ENCODE results near the gene IL36RN.
A peak's percentile ranks its signal among the peaks of the same experiment; 100 is the strongest.

Gene IL36RN

GRCh38 chr2:113069676-113070605 is 10.9 kb downstream of the IL36RN start:
- H3K27ac ChIP-seq: peak overlapping the region; percentile 64
- DNase-seq (ENCODE audit: low read depth, low spot score): no peak

- DNase-seq (ENCODE audit: low read depth, low spot score): no peak
- H3K27ac ChIP-seq: peak overlapping the region; percentile 64
Measured at GRCh38 chr2:113070606-113070975, 11.6 kb downstream of the IL36RN start.

- H3K27ac ChIP-seq: peak overlapping the region; percentile 64
- DNase-seq (ENCODE audit: low read depth, low spot score): peak; percentile 77
Measured at GRCh38 chr2:113072584-113072983, 13.6 kb downstream of the IL36RN start.

- no peak for DNase-seq (ENCODE audit: low read depth, low spot score)
- peak overlapping the region; percentile 64 for H3K27ac ChIP-seq
Measured at GRCh38 chr2:113073325-113073834, 14.4 kb downstream of the IL36RN start.

GRCh38 chr2:113075030-113075429 is 16.0 kb downstream of the IL36RN start:
- no peak for DNase-seq (ENCODE audit: low read depth, low spot score)
- H3K27ac ChIP-seq: no peak overlapping the region

- no peak for DNase-seq (ENCODE audit: low read depth, low spot score)
- no peak overlapping the region for H3K27ac ChIP-seq
Measured at GRCh38 chr2:113075600-113075999, 16.6 kb downstream of the IL36RN start.

- DNase-seq (ENCODE audit: low read depth, low spot score): no peak
- H3K27ac ChIP-seq: peak overlapping the region; percentile 99
Measured at GRCh38 chr2:113076954-113077669, 18.1 kb downstream of the IL36RN start.

GRCh38 chr2:113077921-113078320 is 18.9 kb downstream of the IL36RN start:
- peak overlapping the region; percentile 99 for H3K27ac ChIP-seq
- peak; percentile 89 for DNase-seq (ENCODE audit: low read depth, low spot score)

GRCh38 chr2:113078350-113078839 is 19.4 kb downstream of the IL36RN start:
- H3K27ac ChIP-seq: peak overlapping the region; percentile 99
- peak; percentile 98 for DNase-seq (ENCODE audit: low read depth, low spot score)

GRCh38 chr2:113079131-113079530 is 20.1 kb downstream of the IL36RN start:
- no peak for DNase-seq (ENCODE audit: low read depth, low spot score)
- H3K27ac ChIP-seq: peak overlapping the region; percentile 99

GRCh38 chr2:113080134-113080533 is 21.1 kb downstream of the IL36RN start:
- H3K27ac ChIP-seq: peak overlapping the region; percentile 99
- DNase-seq (ENCODE audit: low read depth, low spot score): no peak

GRCh38 chr2:113081488-113082210 is 22.7 kb downstream of the IL36RN start:
- H3K27ac ChIP-seq: peak overlapping the region; percentile 18
- DNase-seq (ENCODE audit: low read depth, low spot score): no peak

GRCh38 chr2:113083296-113083695 is 24.3 kb downstream of the IL36RN start:
- H3K27ac ChIP-seq: no peak overlapping the region
- no peak for DNase-seq (ENCODE audit: low read depth, low spot score)

- no peak for DNase-seq (ENCODE audit: low read depth, low spot score)
- H3K27ac ChIP-seq: peak overlapping the region; percentile 66
Measured at GRCh38 chr2:113084249-113085000, 25.4 kb downstream of the IL36RN start.

- peak overlapping the region; percentile 66 for H3K27ac ChIP-seq
- DNase-seq (ENCODE audit: low read depth, low spot score): peak; percentile 75
Measured at GRCh38 chr2:113085542-113085941, 26.5 kb downstream of the IL36RN start.

- H3K27ac ChIP-seq: no peak overlapping the region
- no peak for DNase-seq (ENCODE audit: low read depth, low spot score)
Measured at GRCh38 chr2:113088213-113088992, 29.4 kb downstream of the IL36RN start.

GRCh38 chr2:113089916-113090315 is 30.9 kb downstream of the IL36RN start:
- DNase-seq (ENCODE audit: low read depth, low spot score): no peak
- H3K27ac ChIP-seq: no peak overlapping the region

- H3K27ac ChIP-seq: no peak overlapping the region
- DNase-seq (ENCODE audit: low read depth, low spot score): no peak
Measured at GRCh38 chr2:113091231-113091896, 32.4 kb downstream of the IL36RN start.

Measured in epithelial cell of prostate (primary cell).